HG03342 (cell line): ENCODE results near the gene TAGLN3.
A peak's percentile ranks its signal among the peaks of the same experiment; 100 is the strongest.

ENCODE experiments used
- ATAC-seq: cut with Tn5 transposase; IDR thresholded peaks from one replicate; pipeline ENCODE4 v1.9.1; 2021; ENCODE audit warnings: mild to moderate bottlenecking, moderate library complexity; ENCODE audit not compliant: unreplicated experiment

The TAGLN3 gene

GRCh38 chr3:111998636-111999483 lies at the start of gene TAGLN3:
Gene TAGLN3, plus strand, starts transcription at chr3:111998922. Its CDS starts 501 bp downstream, at chr3:111999423.
- ATAC-seq: peak; percentile 37

- ATAC-seq: no peak
These were observed 49.0 kb upstream of the TAGLN3 start for GRCh38 chr3:111949712-111950111.

DNA sequence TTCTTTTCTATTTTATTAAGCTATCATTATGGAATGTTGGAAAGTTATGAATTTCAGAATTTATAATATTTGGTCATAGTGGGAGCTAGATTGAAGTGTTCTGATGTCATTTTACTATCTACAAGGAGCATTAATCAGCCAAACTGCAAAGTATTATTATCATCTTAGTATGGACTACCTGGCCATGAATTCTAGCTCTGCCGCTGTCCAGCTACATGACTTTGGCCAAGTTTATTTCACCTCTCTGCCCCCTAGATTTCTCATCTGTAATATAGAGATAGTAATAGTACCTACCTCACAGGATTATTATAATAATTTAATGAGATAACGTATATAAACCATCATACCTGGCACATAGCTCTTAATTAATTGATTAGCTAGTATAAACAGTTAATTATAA lies 47.7 kb upstream of the TAGLN3 start:
- no peak for ATAC-seq

DNA sequence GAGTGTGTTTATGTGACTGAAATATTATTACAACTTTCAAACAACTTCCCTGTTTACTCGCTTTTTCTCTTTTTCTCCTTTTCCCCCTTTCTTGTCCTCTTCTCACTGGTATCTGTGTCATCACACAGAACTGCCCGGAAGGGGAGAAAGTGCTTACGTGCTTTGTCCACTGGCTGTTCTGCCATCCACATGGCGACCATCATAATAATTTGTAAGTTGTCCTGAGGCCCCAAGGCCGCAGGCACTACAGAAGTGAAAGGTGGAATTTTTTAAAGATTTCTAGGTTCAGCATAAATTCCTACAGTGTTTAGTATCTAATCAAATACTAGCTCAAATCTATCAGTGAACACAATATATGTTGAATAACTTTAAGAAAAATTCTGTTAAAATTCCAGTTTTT lies 46.6 kb upstream of the TAGLN3 start:
- no peak for ATAC-seq

DNA sequence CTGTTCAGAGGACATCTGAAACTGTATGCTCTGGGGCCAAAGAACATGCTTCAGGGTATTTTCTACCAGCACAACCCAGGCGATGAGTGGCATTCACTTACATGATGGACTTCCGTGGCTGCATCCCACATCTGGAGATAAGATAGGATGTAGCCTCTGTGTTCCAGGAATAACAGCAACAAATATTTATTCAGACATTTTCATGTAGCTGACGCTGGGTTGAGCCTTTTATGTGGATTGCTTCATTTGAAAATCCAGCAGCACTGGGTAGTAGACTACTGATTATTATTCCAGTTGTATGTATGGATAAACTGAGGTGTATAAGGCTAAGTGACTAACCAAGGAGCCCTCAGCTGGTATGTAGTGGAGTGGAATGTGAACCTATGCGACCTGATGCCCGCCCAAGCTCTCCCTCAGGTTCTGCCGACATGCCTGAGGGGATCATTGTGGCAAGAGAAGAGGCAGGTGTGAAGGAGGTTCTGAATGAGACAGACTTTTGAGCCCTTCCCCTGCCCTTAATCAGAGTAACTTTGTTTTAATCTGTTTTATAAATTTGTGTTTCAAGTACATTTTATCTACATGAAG lies 45.8 kb upstream of the TAGLN3 start:
- no peak for ATAC-seq

DNA sequence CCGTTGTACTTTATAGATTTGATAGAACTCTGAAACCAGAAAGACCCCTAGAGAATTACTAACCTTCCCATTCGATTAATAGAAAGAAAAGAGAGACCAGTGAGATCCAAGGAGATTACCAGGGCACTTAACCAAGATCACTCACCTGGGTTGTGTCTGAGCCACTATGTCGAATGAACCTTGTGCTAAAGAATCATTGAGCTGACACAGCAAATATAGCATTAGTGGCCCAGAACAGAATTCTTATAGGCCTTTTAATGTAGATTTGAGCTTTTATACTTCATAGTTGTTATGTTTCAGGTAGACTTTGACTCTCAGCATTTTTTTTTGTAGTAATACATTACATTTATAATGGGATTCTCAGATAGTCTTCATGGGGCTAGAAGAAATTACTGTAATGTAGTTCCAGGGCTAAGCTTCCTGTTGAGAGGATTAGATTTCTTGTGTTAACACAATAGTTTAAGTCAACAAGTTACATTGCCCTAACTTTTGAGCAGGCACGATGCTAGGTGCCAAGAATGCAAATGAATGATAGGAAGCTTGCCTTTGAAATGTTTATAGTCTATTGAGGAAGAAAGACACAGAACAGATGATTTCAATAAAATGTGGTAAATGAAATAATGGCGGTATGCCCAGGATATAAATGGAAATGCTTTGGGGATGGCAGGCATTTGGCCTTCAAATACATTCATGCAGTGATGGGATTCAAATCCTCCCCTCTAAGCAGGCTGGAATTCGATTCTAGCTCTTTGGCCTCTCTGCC lies 44.3 kb upstream of the TAGLN3 start:
- no peak for ATAC-seq

- no peak for ATAC-seq
These were observed 42.8 kb upstream of the TAGLN3 start for GRCh38 chr3:111955876-111956275.

DNA sequence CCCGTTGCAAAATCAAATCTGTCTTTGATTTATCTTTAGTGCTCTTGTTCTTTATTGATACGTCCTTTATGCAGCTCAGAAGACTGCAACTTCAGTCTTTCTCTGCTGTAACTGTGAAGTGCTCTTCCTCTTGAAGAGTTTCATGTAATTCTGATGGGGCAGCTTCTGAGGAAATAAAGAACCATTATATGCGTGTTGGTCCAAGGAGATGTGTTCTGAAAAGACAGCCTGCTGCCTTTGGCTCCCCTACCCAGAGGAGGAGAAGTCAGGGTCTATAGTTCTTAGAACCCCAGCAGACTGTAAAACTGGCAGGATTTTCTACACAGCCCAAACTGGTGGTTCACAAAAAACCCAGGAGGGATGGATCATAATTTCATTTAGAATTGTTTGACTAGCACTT lies 42.3 kb upstream of the TAGLN3 start:
- no peak for ATAC-seq

DNA sequence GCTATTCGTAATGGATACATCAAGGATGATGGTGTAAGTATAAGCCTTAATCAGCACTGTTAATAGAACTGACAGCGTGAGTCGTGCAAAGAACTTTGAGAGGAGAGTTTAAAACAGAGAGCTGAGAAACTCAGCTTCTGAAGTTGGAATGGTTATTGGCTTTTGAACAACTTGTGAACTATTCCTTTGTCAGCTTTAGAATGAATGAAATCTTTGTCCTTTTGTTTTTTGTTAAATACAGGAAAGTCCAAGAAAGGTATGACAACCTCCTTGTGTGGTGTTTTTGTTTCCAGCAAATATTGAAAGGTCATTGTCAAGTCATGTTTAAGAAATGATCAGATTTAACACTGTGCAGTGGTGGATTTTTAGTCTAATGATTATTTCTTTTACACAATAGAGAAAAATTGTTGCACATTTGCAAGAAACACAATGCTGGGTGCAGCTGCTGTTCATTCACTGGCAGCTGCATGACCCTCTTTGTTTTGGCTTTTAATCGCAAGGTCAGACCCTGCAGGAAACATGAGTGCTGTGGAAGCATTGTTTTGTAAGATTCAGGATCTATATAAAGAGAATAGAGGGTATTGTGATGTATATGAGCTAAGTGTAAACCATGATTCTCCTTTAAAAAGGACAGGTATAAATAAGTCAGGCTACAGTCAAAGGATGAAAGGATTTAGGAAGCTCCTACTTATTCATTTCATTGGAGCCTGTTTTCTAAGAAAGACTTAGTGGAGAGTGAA lies 41.6 kb upstream of the TAGLN3 start:
- ATAC-seq: no peak

GRCh38 chr3:111961461-111962164 lies 37.1 kb upstream of the TAGLN3 start:
- ATAC-seq: no peak

- ATAC-seq: no peak
These were observed 35.3 kb upstream of the TAGLN3 start for GRCh38 chr3:111963424-111963823.

DNA sequence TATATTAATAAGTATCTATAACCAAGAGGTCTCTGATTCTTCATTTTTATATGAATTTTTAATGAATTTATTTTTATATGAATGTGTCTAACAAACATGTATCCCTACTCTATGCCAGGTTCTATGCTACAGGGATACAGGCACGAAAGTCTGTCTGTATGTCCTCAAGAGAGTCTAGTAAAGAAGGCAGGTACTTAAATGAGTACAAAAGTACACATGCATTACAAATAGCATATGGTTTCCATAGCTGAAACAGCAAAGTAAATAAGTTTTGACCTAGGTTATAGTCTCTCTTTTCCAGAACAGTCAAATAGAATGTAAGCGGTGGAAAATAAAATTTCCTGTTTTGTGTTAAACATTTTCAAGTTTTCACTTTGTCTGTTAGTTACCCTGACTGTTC lies 33.2 kb upstream of the TAGLN3 start:
- ATAC-seq: no peak

GRCh38 chr3:111967068-111967467 lies 31.7 kb upstream of the TAGLN3 start:
- ATAC-seq: no peak

GRCh38 chr3:111967651-111968274 lies 31.0 kb upstream of the TAGLN3 start:
- ATAC-seq: peak; percentile 96

DNA sequence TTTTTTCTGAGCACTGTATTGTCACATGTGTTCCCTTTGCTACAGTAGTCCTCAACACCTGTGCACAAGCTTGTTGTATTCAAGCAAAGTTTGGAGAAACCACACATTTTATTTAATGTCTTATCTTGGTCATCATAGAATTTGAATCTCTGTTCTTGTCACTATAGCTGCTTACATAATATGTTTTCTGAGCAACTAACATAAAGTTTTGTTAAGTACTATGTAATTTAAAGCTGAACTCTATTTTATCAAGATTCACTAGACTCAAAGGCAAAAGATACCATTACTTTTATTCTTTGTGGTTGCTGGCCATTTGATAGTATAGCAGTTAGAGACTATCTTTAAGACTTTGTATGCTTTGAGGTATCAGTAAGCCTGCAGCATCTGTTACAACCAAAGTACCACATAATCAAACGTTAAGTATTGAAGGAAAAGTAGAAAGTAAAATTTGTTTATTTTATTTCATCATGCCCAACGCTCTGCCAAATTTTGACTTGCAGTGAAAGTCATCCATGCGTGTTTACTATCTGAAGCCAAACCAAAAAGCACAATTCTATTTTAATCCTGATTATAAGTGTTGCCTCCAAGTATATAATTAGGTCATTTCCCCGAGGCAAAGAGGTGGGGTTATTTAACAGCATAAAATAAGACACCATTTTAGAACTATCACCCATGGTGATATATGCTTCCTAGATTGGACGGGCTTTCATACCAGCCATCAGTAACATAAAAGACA lies 30.2 kb upstream of the TAGLN3 start:
- ATAC-seq: no peak

DNA sequence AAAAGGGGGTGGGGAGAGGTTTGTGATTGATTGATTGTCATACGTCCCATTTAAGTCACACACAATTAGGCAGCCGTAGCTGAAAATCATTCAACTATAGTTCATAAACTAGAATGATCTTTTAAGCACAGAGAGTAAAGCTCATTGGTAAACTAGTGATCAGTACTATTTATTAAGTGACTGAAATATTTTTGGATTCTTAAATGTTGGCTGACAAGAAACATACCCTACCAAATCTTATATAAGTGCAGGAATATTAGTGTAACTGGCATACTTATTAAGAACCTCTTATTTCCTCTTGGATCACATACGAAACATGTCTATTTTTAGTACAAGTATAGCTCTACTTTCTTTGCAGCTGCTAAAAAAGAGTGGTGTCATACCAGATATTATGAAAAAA lies 28.3 kb upstream of the TAGLN3 start:
- no peak for ATAC-seq

DNA sequence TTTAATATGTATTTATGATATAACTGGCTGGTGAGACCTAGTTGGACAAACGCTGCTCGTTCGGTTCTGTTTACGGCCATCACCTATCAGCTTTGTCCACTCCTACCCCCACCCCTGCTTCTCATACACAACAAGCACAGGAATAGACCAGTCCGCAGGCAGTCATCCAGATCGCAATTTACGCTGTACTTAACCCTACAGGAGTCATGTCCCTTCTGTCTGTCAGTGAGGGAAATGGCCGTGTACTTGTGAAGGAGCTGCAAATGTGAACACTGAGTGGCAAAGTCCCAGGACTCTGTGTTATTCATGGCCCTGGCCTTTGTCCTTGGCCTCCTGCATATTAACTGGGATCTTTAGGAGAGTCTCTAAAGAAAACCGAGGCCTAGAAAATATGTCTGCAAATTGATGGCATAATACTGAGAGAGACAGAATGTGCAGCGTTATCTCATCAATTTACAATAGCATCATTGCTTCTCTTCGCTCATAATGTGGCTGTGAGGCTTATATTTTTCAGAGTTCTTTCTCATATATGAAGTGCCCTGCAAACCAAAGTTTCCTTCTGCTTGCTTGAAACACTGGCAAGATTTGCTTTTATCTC lies 27.1 kb upstream of the TAGLN3 start:
- ATAC-seq: no peak

GRCh38 chr3:111972891-111973290 lies 25.8 kb upstream of the TAGLN3 start:
- no peak for ATAC-seq

GRCh38 chr3:111975131-111975530 lies 23.6 kb upstream of the TAGLN3 start:
- ATAC-seq: no peak
